ENCODE results near the gene KRTAP6-2.

KRTAP6-2 gene

DNA sequence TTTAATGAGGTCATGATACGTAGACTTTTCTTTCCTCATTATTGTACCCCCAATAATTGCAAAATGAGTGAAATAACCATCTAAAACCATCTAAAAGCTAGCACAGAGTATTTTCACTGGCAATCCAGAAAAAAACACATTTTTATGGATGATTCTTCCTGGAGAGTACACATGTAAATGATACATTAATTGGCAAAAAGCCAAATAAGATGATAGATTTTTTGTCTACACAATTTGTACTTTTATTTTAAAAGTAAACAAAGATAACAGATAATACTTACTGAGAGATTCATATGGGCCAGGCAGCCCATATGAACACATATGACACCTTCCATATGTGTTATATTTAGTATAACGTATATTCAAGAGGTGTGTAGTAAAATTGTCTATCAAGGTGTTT, 35.1 kb downstream of the KRTAP6-2 start:
- no peak for DNase-seq

DNA sequence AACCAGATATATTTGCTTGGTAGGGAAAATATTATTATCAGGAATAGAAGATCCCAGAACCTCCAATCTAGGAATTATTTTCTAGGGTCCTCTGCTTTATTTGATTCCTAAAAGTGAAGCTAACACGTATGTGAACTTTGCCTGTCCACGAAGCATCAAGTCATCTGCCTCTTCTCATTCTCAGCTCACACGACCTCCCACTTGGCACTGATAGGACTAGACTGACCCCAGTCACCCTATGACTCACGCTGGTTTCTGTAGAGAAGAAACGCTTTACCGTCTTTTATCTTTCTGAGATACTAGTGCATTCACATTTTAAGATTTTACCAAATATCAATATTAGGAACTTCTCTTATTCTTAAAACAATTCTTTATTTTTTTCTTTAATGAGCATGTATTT, 35.6 kb downstream of the KRTAP6-2 start:
- DNase-seq, result no peak

DNA sequence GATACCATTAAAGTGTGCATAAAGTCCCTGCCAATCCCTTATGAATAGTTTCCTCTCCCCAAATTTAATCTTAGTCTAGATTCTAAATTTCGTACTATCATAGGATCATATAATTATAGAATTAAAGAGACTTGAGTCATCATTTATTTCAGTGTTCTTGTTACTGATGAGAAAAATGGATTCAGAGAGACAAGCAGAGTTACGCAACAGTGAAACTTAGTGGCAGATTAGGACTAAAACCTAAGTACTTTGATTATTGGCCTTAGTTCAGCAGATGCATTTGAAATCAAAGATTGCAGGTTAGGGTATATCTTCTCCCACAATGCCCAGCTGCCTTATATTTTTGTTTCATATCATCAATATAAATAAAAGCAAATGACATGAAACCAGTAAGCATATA, 36.7 kb downstream of the KRTAP6-2 start:
- DNase-seq, result no peak

DNA sequence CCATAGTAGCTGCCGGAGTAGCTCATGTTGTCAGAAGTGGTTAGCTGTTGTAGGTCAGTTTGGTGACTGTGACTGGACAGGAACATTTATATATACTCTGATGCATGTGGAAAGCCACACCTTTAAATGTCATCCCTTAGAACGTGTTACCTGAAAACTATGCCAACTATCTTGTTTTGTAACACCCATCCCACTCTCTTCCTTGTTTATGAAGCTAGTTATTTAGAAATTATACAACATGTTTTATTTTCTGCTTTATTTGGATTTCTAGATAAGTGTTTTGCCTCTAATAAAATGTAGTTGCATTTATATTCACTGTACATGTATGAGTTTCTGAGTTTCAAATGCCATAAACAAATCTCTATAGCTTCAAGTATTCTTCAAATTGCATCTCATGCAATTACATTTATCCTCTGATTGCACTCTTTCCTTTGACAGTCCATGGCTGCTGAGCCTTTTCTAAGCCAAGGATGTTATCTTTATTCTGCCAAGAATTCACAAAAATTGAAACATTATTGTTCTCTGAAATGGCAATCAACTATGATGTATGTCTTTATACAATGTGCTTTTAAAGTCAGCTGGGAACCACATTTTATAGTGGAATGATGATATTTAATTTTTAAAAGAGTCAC, 37.3 kb downstream of the KRTAP6-2 start, which contains the start of gene KRTAP19-7:
KRTAP19-7 (minus strand) TSS at position 51 of the 632 bp plus-strand sequence; CDS start at position 26, 25 bp downstream.
- no peak for DNase-seq

DNA sequence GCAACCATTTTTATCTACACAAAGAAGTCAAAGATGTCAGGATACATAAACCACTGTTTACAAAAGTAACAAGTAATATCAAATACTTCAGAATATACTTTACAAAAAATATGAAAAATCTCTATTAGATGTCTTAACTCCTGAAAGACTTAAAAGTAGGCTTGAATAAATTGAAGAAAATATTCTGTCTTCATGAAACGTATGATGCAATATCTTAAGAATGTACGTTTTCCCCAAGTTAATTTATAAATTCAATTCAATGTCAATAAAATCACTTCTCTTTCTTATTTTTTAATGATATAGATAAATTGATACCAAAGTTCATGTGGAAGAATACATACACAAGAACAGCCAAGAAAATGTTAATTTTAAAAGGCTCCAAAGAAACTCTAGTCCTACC, 43.6 kb downstream of the KRTAP6-2 start:
- no peak for DNase-seq

DNA sequence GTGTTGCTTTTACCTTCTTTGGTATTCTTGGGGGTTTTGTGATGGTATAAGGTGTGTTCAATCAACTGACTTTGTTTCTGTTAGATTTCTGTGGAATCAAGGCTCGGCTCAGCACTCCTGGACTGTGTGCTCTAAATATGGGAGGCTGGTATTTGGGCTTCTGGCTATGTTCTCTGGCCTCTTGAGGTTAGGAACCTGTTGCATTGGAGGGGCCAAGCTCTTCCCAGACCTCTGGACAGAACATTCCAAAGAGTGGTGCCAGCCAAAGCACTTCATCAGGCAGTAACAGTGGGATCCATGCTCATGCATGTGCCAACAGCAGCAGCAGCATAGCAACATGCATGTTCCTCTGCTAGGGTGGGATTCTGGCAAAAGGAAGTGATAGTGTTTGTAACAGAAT, 45.9 kb downstream of the KRTAP6-2 start:
- DNase-seq, result no peak

Data from NK-92 treated with Interleukin-12 subunit alpha and Interleukin-12 subunit beta, amount 100 ng/mL, for 24 hours (cell line).